NCI-H187 treated with DMSO at 0.1 percent for 48 hours (cell line): ENCODE data around the gene DDI1.

Experiments used
- DNase-seq: peaks from one replicate; lab custom pipeline; 2025; lab: John Stamatoyannopoulos, UW

DDI1 gene

GRCh38 chr11:104078245-104078644, 41.8 kb downstream of the DDI1 start:
- DNase-seq: no peak

DNA sequence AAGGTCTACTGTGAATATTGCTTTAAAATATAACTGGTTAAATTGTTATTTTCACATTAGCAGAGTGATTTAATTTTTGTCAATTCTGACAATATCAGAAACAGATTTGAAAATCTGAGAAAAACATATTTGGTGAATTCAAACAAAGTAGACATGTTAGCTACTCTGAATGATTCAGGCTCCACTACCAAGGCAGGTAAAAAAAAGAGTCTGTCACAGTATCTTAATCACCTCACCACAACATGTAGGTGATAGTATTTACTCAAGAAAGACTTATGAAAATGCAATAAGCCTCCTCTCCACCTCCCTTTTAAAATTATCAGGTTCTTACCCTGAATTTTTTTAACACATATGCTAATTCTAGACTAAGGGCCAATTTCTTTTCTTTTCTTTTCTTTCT, 42.6 kb downstream of the DDI1 start:
- DNase-seq: no peak

GRCh38 chr11:104086621-104087020, 50.2 kb downstream of the DDI1 start:
- DNase-seq: no peak
